HCT116 (cell line): ENCODE measurements around the gene DCTD.

Experiments used
- ATF3 ChIP-seq: IDR thresholded peaks from 2 replicates; pipeline ENCODE4 v1.6.1; 2012
- CTCF ChIP-seq, 3 experiments: fragments of 200-600 bp in 1 of 3; sonication (generic) in 1 of 3; IDR thresholded peaks in 2 of 3; conservative IDR thresholded peaks in 1 of 3; 2 replicates each; pipeline ENCODE4 v1.5.1; 2012 to 2017; ENCODE audit warnings: low read depth in 2 of 3, low read length in 2 of 3, antibody characterized with exemption in 1 of 3, borderline replicate concordance in 1 of 3, control low read depth in 1 of 3, mild to moderate bottlenecking in 1 of 3, mixed read lengths in 1 of 3, mixed run types in 1 of 3, moderate library complexity in 1 of 3; ENCODE audit not compliant: insufficient read depth in 1 of 3
- EZH2 ChIP-seq: fragments of 200-600 bp; sonication (generic); IDR thresholded peaks from 2 replicates; pipeline ENCODE4 v1.6.1; 2017; ENCODE audit warnings: antibody characterized with exemption, mixed run types
- EZH2phosphoT487 ChIP-seq: fragments of 200-600 bp; IDR thresholded peaks from 2 replicates; pipeline ENCODE4 v1.6.1; 2018; ENCODE audit warnings: antibody characterized with exemption, borderline replicate concordance
- POLR2A ChIP-seq: IDR thresholded peaks from 2 replicates; pipeline ENCODE4 v1.7.0; 2011; ENCODE audit warnings: borderline replicate concordance; ENCODE audit not compliant: insufficient read depth, insufficient read length; ENCODE audit errors: extremely low read depth
- POLR2AphosphoS5 ChIP-seq: IDR thresholded peaks from 2 replicates; pipeline ENCODE4 v1.6.1; 2011; ENCODE audit warnings: mild to moderate bottlenecking, low read depth, low read length, moderate library complexity
- RAD21 ChIP-seq: IDR thresholded peaks from 2 replicates; pipeline ENCODE4 v1.6.1; 2012; ENCODE audit warnings: low read depth, mild to moderate bottlenecking
- YY1 ChIP-seq: IDR thresholded peaks from 2 replicates; pipeline ENCODE4 v1.6.1; 2011; ENCODE audit warnings: low read length, low read depth, moderate library complexity, mild to moderate bottlenecking; ENCODE audit not compliant: insufficient replicate concordance; ENCODE audit errors: extremely low read depth
- ZFX ChIP-seq: fragments of 450-650 bp; IDR thresholded peaks from 2 replicates; pipeline ENCODE4 v1.6.1; 2017
- ZNF274 ChIP-seq: fragments of 200-500 bp; sonication (Bioruptor generic); IDR thresholded peaks from 2 replicates; pipeline ENCODE4 v1.6.1; 2014; ENCODE audit warnings: mild to moderate bottlenecking, low read depth, low read length, inconsistent platforms
- TF ChIP-seq, protein P1 (sequence below): IDR thresholded peaks from 2 replicates; pipeline ENCODE4 v1.6.1; 2012
- TF ChIP-seq, protein P2 (sequence below): IDR thresholded peaks from 2 replicates; pipeline ENCODE4 v1.6.1; 2012; ENCODE audit warnings: low read depth

DNA sequence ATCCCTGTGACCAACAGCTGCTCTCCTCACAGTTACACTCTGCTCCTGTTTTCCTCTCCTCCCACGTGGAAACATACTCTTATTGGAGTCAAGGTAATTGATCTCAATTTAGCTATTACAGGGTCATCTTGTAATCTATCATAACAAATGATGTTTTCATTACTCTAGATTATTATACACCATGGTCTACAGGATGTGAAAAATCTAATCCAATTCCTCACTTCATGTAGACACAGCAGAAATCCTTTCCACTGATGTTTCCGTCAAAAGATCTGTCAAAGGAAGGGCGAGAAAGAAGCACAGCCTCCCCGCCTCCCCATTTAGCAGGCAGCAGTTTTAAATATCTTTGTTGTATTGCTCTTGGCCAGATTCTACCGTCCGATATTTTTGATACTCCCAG is 13.7 kb upstream of the DCTD start:
- TF ChIP-seq RAD21: no peak
- TF ChIP-seq POLR2A: no peak
- TF ChIP-seq CTCF (IDR thresholded peaks at IDR 0.05 in 2 of 3, conservative IDR thresholded peaks at IDR 0.05 in 1 of 3; ENCODE audit: borderline replicate concordance in 1 of 3, insufficient read depth in 1 of 3, low read depth in 2 of 3, low read length in 2 of 3): no peak
- TF ChIP-seq POLR2AphosphoS5: no peak
- TF ChIP-seq EZH2phosphoT487: no peak
- TF ChIP-seq ZFX: no peak
- no peak for TF ChIP-seq ATF3
- TF ChIP-seq ZNF274: no peak
- TF ChIP-seq, protein P1, sequence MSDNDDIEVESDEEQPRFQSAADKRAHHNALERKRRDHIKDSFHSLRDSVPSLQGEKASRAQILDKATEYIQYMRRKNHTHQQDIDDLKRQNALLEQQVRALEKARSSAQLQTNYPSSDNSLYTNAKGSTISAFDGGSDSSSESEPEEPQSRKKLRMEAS: no peak
- no peak for TF ChIP-seq EZH2
- no peak for TF ChIP-seq YY1
- TF ChIP-seq, protein P2, sequence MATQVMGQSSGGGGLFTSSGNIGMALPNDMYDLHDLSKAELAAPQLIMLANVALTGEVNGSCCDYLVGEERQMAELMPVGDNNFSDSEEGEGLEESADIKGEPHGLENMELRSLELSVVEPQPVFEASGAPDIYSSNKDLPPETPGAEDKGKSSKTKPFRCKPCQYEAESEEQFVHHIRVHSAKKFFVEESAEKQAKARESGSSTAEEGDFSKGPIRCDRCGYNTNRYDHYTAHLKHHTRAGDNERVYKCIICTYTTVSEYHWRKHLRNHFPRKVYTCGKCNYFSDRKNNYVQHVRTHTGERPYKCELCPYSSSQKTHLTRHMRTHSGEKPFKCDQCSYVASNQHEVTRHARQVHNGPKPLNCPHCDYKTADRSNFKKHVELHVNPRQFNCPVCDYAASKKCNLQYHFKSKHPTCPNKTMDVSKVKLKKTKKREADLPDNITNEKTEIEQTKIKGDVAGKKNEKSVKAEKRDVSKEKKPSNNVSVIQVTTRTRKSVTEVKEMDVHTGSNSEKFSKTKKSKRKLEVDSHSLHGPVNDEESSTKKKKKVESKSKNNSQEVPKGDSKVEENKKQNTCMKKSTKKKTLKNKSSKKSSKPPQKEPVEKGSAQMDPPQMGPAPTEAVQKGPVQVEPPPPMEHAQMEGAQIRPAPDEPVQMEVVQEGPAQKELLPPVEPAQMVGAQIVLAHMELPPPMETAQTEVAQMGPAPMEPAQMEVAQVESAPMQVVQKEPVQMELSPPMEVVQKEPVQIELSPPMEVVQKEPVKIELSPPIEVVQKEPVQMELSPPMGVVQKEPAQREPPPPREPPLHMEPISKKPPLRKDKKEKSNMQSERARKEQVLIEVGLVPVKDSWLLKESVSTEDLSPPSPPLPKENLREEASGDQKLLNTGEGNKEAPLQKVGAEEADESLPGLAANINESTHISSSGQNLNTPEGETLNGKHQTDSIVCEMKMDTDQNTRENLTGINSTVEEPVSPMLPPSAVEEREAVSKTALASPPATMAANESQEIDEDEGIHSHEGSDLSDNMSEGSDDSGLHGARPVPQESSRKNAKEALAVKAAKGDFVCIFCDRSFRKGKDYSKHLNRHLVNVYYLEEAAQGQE: no peak
